A549 (cell line): Measurements from ENCODE around the gene OTULINL. TPM values are rescaled to one million over a fixed set of nuclear protein-coding genes. Genes with fewer than 3 reads are reported as not detected.

Experiments used
- ATAC-seq, 2 experiments: fragments of 200-7000 bp in 1 of 2; fragments of >200 bp in 1 of 2; cut with Nextera tagmentation in 1 of 2; cut with Tn5 transposase in 1 of 2; 3 replicates each; pipeline versions ENCODE4 v1.8.0 to v1.9.1; 2018 to 2020; ENCODE audit warnings: mild to moderate bottlenecking in 1 of 2, moderate library complexity in 1 of 2
- CTCF ChIA-PET: fragments of 300-600 bp; sonication (Branson Sonifier 250); formaldehyde crosslinking; extraction: SDS; loops from one replicate; lab custom pipeline; 2021; ENCODE audit warnings: antibody characterized with exemption, inconsistent platforms; lab: Yijun Ruan, JAX
- POLR2A ChIA-PET: fragments of 350-600 bp; formaldehyde crosslinking; extraction: SDS; loops from one replicate; lab custom pipeline; 2021; ENCODE audit warnings: antibody characterized with exemption, inconsistent platforms; lab: Yijun Ruan, JAX
- DNase-seq, 2 experiments: peaks; one replicate each; pipeline versions ENCODE4 v3.0.0 to v3.0.0-alpha.2; 2011 to 2016; ENCODE audit warnings: low read depth in 1 of 2, low spot score in 1 of 2
- FAIRE-seq: peaks from 2 replicates; lab custom pipeline; 2011; peaks lifted over from hg19 to GRCh38; lab: Jason Lieb, UNC
- H3K27ac ChIP-seq, 2 experiments: fragments of >200 bp; sonication (Bioruptor Twin); formaldehyde crosslinking; 3 replicates each; pipeline ENCODE4 v1.5.1; 2016 to 2017
- H3K4me1 ChIP-seq: fragments of >200 bp; sonication (Bioruptor Twin); formaldehyde crosslinking; 3 replicates; pipeline ENCODE4 v1.6.1; 2016
- H3K4me2 ChIP-seq: fragments of >200 bp; sonication (Bioruptor Twin); formaldehyde crosslinking; 3 replicates; pipeline ENCODE4 v1.6.1; 2016
- H3K4me3 ChIP-seq: fragments of >200 bp; sonication (Bioruptor Twin); formaldehyde crosslinking; 3 replicates; pipeline ENCODE4 v1.5.1; 2016
- H3K9me3 ChIP-seq: fragments of >200 bp; sonication (Bioruptor Twin); formaldehyde crosslinking; 3 replicates; pipeline ENCODE4 v1.6.1; 2016
- BCL3 ChIP-seq: fragments of >200 bp; sonication (Bioruptor Twin); formaldehyde crosslinking; IDR thresholded peaks from 3 replicates; pipeline ENCODE4 v1.6.1; 2016
- BHLHE40 ChIP-seq: IDR thresholded peaks from 2 replicates; pipeline ENCODE4 v1.6.1; 2012; ENCODE audit warnings: low read depth, low read length, inconsistent platforms
- CBX2 ChIP-seq: fragments of 200-600 bp; sonication (generic); IDR thresholded peaks from 2 replicates; pipeline ENCODE4 v1.6.1; 2016; ENCODE audit warnings: low read depth, mild to moderate bottlenecking, borderline replicate concordance
- CBX8 ChIP-seq: fragments of 200-600 bp; sonication (generic); IDR thresholded peaks from 2 replicates; pipeline ENCODE4 v1.6.1; 2016
- CHD4 ChIP-seq: fragments of 200-600 bp; sonication (generic); IDR thresholded peaks from 2 replicates; pipeline ENCODE4 v1.6.1; 2016; ENCODE audit warnings: antibody characterized with exemption, mild to moderate bottlenecking, borderline replicate concordance
- EHF ChIP-seq: fragments of 250-450 bp; sonication (Bioruptor Pico); IDR thresholded peaks from 2 replicates; pipeline ENCODE4 v1.5.0; 2020; ENCODE audit warnings: mild to moderate bottlenecking
- ESRRA ChIP-seq: fragments of 150-350 bp; IDR thresholded peaks from 2 replicates; pipeline ENCODE4 v1.6.1; 2014; ENCODE audit warnings: mild to moderate bottlenecking, low read length, borderline replicate concordance
- GATA3 ChIP-seq: IDR thresholded peaks from 2 replicates; pipeline ENCODE4 v1.6.1; 2012; ENCODE audit warnings: borderline replicate concordance
- HEYL ChIP-seq: fragments of 250-450 bp; sonication (Bioruptor Pico); IDR thresholded peaks from 2 replicates; pipeline ENCODE4 v1.8.0; 2021; ENCODE audit warnings: mild to moderate bottlenecking, moderate library complexity
- HMGXB4 ChIP-seq: fragments of 250-450 bp; sonication (Bioruptor Pico); IDR thresholded peaks from 2 replicates; pipeline ENCODE4 v1.5.0; 2021; ENCODE audit warnings: mild to moderate bottlenecking, moderate library complexity, borderline replicate concordance
- HOXB5 ChIP-seq: fragments of 250-450 bp; sonication (Bioruptor Pico); IDR thresholded peaks from 2 replicates; pipeline ENCODE4 v1.5.0; 2020; ENCODE audit warnings: mild to moderate bottlenecking, moderate library complexity
- JUNB ChIP-seq: fragments of >200 bp; sonication (Bioruptor Twin); formaldehyde crosslinking; IDR thresholded peaks from 2 replicates; pipeline ENCODE4 v1.6.1; 2016
- MAFK ChIP-seq: fragments of 450-650 bp; IDR thresholded peaks from 2 replicates; pipeline ENCODE4 v1.6.1; 2014; ENCODE audit not compliant: partially characterized antibody
- MAX ChIP-seq: IDR thresholded peaks from 2 replicates; pipeline ENCODE4 v1.6.1; 2012
- MAZ ChIP-seq: fragments of 150-350 bp; IDR thresholded peaks from 2 replicates; pipeline ENCODE4 v1.6.1; 2014; ENCODE audit warnings: antibody characterized with exemption, low read depth, low read length, borderline replicate concordance
- NFE2L2 ChIP-seq: fragments of 150-350 bp; conservative IDR thresholded peaks from 2 replicates; pipeline ENCODE4 v1.6.1; 2014; ENCODE audit warnings: low read length
- NPAS2 ChIP-seq: fragments of 250-450 bp; sonication (Bioruptor Pico); IDR thresholded peaks from 2 replicates; pipeline ENCODE4 v1.8.0; 2022; ENCODE audit warnings: mild to moderate bottlenecking, moderate library complexity, borderline replicate concordance
- PBX3 ChIP-seq: IDR thresholded peaks from 2 replicates; pipeline ENCODE4 v1.6.1; 2012
- PHF8 ChIP-seq: fragments of 200-600 bp; sonication (generic); IDR thresholded peaks from 2 replicates; pipeline ENCODE4 v1.6.1; 2016; ENCODE audit warnings: low read depth, mild to moderate bottlenecking, antibody characterized with exemption, moderate library complexity, borderline replicate concordance
- POLR2A ChIP-seq: IDR thresholded peaks from 2 replicates; pipeline ENCODE4 v1.6.1; 2012; ENCODE audit warnings: mild to moderate bottlenecking, low read length
- RCOR1 ChIP-seq: fragments of 150-350 bp; IDR thresholded peaks from 2 replicates; pipeline ENCODE4 v1.6.1; 2014; ENCODE audit warnings: antibody characterized with exemption, low read length, low read depth
- REST ChIP-seq: fragments of 200-600 bp; sonication (generic); IDR thresholded peaks from 2 replicates; pipeline ENCODE4 v1.6.1; 2016; ENCODE audit warnings: antibody characterized with exemption, mild to moderate bottlenecking, moderate library complexity
- RNF2 ChIP-seq: fragments of 200-600 bp; sonication (generic); IDR thresholded peaks from 2 replicates; pipeline ENCODE4 v1.6.1; 2016; ENCODE audit warnings: low read depth, mild to moderate bottlenecking, antibody characterized with exemption, moderate library complexity, borderline replicate concordance
- SREBF2 ChIP-seq: fragments of 450-650 bp; IDR thresholded peaks from 2 replicates; pipeline ENCODE4 v1.6.1; 2014; ENCODE audit warnings: mild to moderate bottlenecking, moderate library complexity
- TFCP2L1 ChIP-seq: fragments of 250-450 bp; sonication (Bioruptor Pico); IDR thresholded peaks from 2 replicates; pipeline ENCODE4 v1.5.0; 2021; ENCODE audit warnings: mild to moderate bottlenecking
- ZC3H11A ChIP-seq: fragments of 450-650 bp; IDR thresholded peaks from 2 replicates; pipeline ENCODE4 v1.6.1; 2014; ENCODE audit warnings: antibody characterized with exemption, mild to moderate bottlenecking
- ZFP36 ChIP-seq: fragments of 450-650 bp; IDR thresholded peaks from 2 replicates; pipeline ENCODE4 v1.6.1; 2014; ENCODE audit warnings: borderline replicate concordance; ENCODE audit not compliant: partially characterized antibody
- ZSCAN20 ChIP-seq: fragments of 250-450 bp; sonication (Bioruptor Pico); IDR thresholded peaks from 2 replicates; pipeline ENCODE4 v1.8.0; 2022; ENCODE audit warnings: mild to moderate bottlenecking, moderate library complexity
- WGBS: methylation state at CpG from one replicate; pipeline ENCODE4 v1.1.6; 2017; ENCODE audit errors: missing lambda C conversion rate; 5-methylcytosine and 5-hydroxymethylcytosine counted together
- polyA plus RNA-seq, 4 experiments: library from polyadenylated mRNA; depleted of rRNA in 3 of 4; stranded (reverse); fragments of >200 nt; fragmentation: RNase III in 1 of 4; extraction: RNeasy Plus Mini Kit Qiagen cat#74134 plus additional on column Dnase treatment in 1 of 4; gene quantifications; 2 replicates in 3 of 4; 3 replicates in 1 of 4; pipeline ENCODE4 v1.2.3, GENCODE V29; 2011 to 2017

OTULINL gene
- polyA plus RNA-seq, 2 of the 4 experiments (the other 2 are of a cell fraction): 2.9 to 3.7 TPM

- ChIA-PET CTCF (interaction anchor here (0.5 kb wide), 1 partner anchor 476 kb away, joined by 4 read pairs; no protein-coding TSS in a partner anchor), POLR2A (no interaction called here)
- no peak overlapping the region for H3K4me3 ChIP-seq
These were observed 36.3 kb upstream of the OTULINL start for GRCh38 chr5:14545308-14545707.

GRCh38 chr5:14545862-14546261 lies 35.7 kb upstream of the OTULINL start:
- DNase-seq: no peak
- TF ChIP-seq MAFK (no peak), EHF (CRISPR knock-in tag) (no peak), ESRRA (no peak), SREBF2 (no peak), HMGXB4 (CRISPR knock-in tag) (no peak), REST (no peak), BCL3 (no peak), PBX3 (no peak), HEYL (CRISPR knock-in tag) (no peak), RNF2 (no peak), CBX2 (no peak), NPAS2 (CRISPR knock-in tag) (no peak)

More at GRCh38 chr5:14545308-14545707, 36.3 kb upstream of the OTULINL start:
- no peak overlapping the region for H3K27ac ChIP-seq
- TF ChIP-seq HOXB5 (no peak), POLR2A (no peak), ESRRA (no peak), RCOR1 (no peak), REST (no peak), CBX8 (no peak), CHD4 (no peak), ZC3H11A (no peak), PHF8 (no peak), JUNB (no peak), BHLHE40 (no peak), MAZ (no peak), NFE2L2 (no peak), ZFP36 (no peak), TFCP2L1 (CRISPR knock-in tag) (no peak), GATA3 (no peak), MAX (no peak), ZSCAN20 (CRISPR knock-in tag) (no peak), RNF2 (no peak)
- no peaks in the 10 kb centered on the region for H3K4me1 ChIP-seq
- FAIRE-seq: no peak
- ATAC-seq: no peak
- 31% methylated on average over 3 of the region's 3 CpGs for WGBS
- peaks cover 13% of the 10 kb centered on the region; the same call in 1 of the 3 replicates for H3K9me3 ChIP-seq
- DNase-seq: no peak
- no peak overlapping the region for H3K4me2 ChIP-seq

More at GRCh38 chr5:14545862-14546261, 35.7 kb upstream of the OTULINL start:
- no peaks in the 10 kb centered on the region for H3K4me1 ChIP-seq
- WGBS: 88% methylated on average over 1 of the region's 1 CpG
- peaks cover 8% of the 10 kb centered on the region; the same call in 1 of the 3 replicates for H3K9me3 ChIP-seq
- H3K27ac ChIP-seq: no peak overlapping the region
- no peak for FAIRE-seq
- ATAC-seq: no peak
- ChIA-PET CTCF (no interaction called here), POLR2A (no interaction called here)
- H3K4me3 ChIP-seq: no peak overlapping the region
- no peak overlapping the region for H3K4me2 ChIP-seq
